ENCODE measurements around the gene EPHB3. TPM values are rescaled to one million over a fixed set of nuclear protein-coding genes. Genes with fewer than 3 reads are reported as not detected.

EPHB3 gene
- total RNA-seq, 1 experiment from 2014 or later: 4.1 TPM

- no peaks in the 10 kb centered on the region for H3K9me3 ChIP-seq (replicated peaks)
- no peaks in the 10 kb centered on the region for H3K4me1 ChIP-seq (replicated peaks)
- no peaks in the 10 kb centered on the region for H3K36me3 ChIP-seq
- H3K4me3 ChIP-seq: no peak overlapping the region
- DNase-seq (ENCODE audit: low read depth in 1 of 2, low spot score in 2 of 2): no peak
- H3K27me3 ChIP-seq (replicated peaks): peaks cover 21% of the 10 kb centered on the region
- no peak overlapping the region for H3K27ac ChIP-seq
Measured at GRCh38 chr3:184598574-184598927, 37.0 kb downstream of the EPHB3 start.

GRCh38 chr3:184599143-184599542, 37.6 kb downstream of the EPHB3 start:
- no peaks in the 10 kb centered on the region for H3K36me3 ChIP-seq
- H3K4me1 ChIP-seq (replicated peaks): no peaks in the 10 kb centered on the region
- peaks cover 27% of the 10 kb centered on the region for H3K27me3 ChIP-seq (replicated peaks)
- DNase-seq (ENCODE audit: low read depth in 1 of 2, low spot score in 2 of 2): no peak
- H3K27ac ChIP-seq: no peak overlapping the region
- H3K9me3 ChIP-seq (replicated peaks): no peaks in the 10 kb centered on the region
- H3K4me3 ChIP-seq: no peak overlapping the region

GRCh38 chr3:184600685-184601377, 39.2 kb downstream of the EPHB3 start:
- DNase-seq (ENCODE audit: low read depth in 1 of 2, low spot score in 2 of 2): no peak
- no peak overlapping the region for H3K4me3 ChIP-seq
- no peaks in the 10 kb centered on the region for H3K4me1 ChIP-seq (replicated peaks)
- H3K36me3 ChIP-seq: no peaks in the 10 kb centered on the region
- peaks cover 27% of the 10 kb centered on the region for H3K27me3 ChIP-seq (replicated peaks)
- H3K27ac ChIP-seq: no peak overlapping the region
- H3K9me3 ChIP-seq (replicated peaks): no peaks in the 10 kb centered on the region

- Histone ChIP-seq H3K9me3 (replicated peaks) (no peaks in the 10 kb centered on the region), H3K4me3 (no peak overlapping the region), H3K4me1 (replicated peaks) (no peaks in the 10 kb centered on the region), H3K27ac (no peak overlapping the region), H3K36me3 (no peaks in the 10 kb centered on the region), H3K27me3 (replicated peaks) (peaks cover 27% of the 10 kb centered on the region)
- no peak for DNase-seq (ENCODE audit: low read depth in 1 of 2, low spot score in 2 of 2)
Measured at GRCh38 chr3:184601576-184602371, 40.2 kb downstream of the EPHB3 start.

- H3K27me3 ChIP-seq (replicated peaks): peaks cover 27% of the 10 kb centered on the region
- no peak overlapping the region for H3K27ac ChIP-seq
Measured at GRCh38 chr3:184602372-184603150, 41.0 kb downstream of the EPHB3 start.

GRCh38 chr3:184603151-184604030, 41.8 kb downstream of the EPHB3 start:
- H3K4me3 ChIP-seq: no peak overlapping the region
- peaks cover 27% of the 10 kb centered on the region for H3K27me3 ChIP-seq (replicated peaks)
- H3K27ac ChIP-seq: no peak overlapping the region
- no peaks in the 10 kb centered on the region for H3K36me3 ChIP-seq
- no peaks in the 10 kb centered on the region for H3K4me1 ChIP-seq (replicated peaks)
- no peak for DNase-seq (ENCODE audit: low read depth in 1 of 2, low spot score in 2 of 2)
- no peaks in the 10 kb centered on the region for H3K9me3 ChIP-seq (replicated peaks)

More at GRCh38 chr3:184602372-184603150, 41.0 kb downstream of the EPHB3 start:
- no peak overlapping the region for H3K4me3 ChIP-seq
- no peaks in the 10 kb centered on the region for H3K9me3 ChIP-seq (replicated peaks)
- no peaks in the 10 kb centered on the region for H3K36me3 ChIP-seq
- no peaks in the 10 kb centered on the region for H3K4me1 ChIP-seq (replicated peaks)
- no peak for DNase-seq (ENCODE audit: low read depth in 1 of 2, low spot score in 2 of 2)

- Histone ChIP-seq H3K36me3 (no peaks in the 10 kb centered on the region), H3K4me3 (no peak overlapping the region), H3K27ac (no peak overlapping the region), H3K9me3 (replicated peaks) (no peaks in the 10 kb centered on the region), H3K27me3 (replicated peaks) (peaks cover 27% of the 10 kb centered on the region), H3K4me1 (replicated peaks) (no peaks in the 10 kb centered on the region)
- no peak for DNase-seq (ENCODE audit: low read depth in 1 of 2, low spot score in 2 of 2)
Measured at GRCh38 chr3:184604039-184604601, 42.5 kb downstream of the EPHB3 start.

GRCh38 chr3:184604615-184605290, 43.2 kb downstream of the EPHB3 start:
- no peak overlapping the region for H3K27ac ChIP-seq

GRCh38 chr3:184608209-184608608, 46.6 kb downstream of the EPHB3 start:
- no peak for DNase-seq (ENCODE audit: low read depth in 1 of 2, low spot score in 2 of 2)
- Histone ChIP-seq H3K36me3 (no peaks in the 10 kb centered on the region), H3K4me3 (no peak overlapping the region), H3K9me3 (replicated peaks) (no peaks in the 10 kb centered on the region), H3K27ac (no peak overlapping the region), H3K27me3 (replicated peaks) (peaks cover 10% of the 10 kb centered on the region), H3K4me1 (replicated peaks) (no peaks in the 10 kb centered on the region)

More at GRCh38 chr3:184604615-184605290, 43.2 kb downstream of the EPHB3 start:
- no peak overlapping the region for H3K4me3 ChIP-seq
- no peak for DNase-seq (ENCODE audit: low read depth in 1 of 2, low spot score in 2 of 2)
- H3K27me3 ChIP-seq (replicated peaks): peaks cover 27% of the 10 kb centered on the region
- no peaks in the 10 kb centered on the region for H3K9me3 ChIP-seq (replicated peaks)
- H3K4me1 ChIP-seq (replicated peaks): no peaks in the 10 kb centered on the region
- no peaks in the 10 kb centered on the region for H3K36me3 ChIP-seq

- no peak overlapping the region for H3K27ac ChIP-seq
- no peak for DNase-seq (ENCODE audit: low read depth in 1 of 2, low spot score in 2 of 2)
- H3K27me3 ChIP-seq (replicated peaks): no peaks in the 10 kb centered on the region
- no peaks in the 10 kb centered on the region for H3K9me3 ChIP-seq (replicated peaks)
- H3K4me3 ChIP-seq: no peak overlapping the region
- no peaks in the 10 kb centered on the region for H3K36me3 ChIP-seq
- H3K4me1 ChIP-seq (replicated peaks): no peaks in the 10 kb centered on the region
Measured at GRCh38 chr3:184609476-184610244, 48.1 kb downstream of the EPHB3 start.

GRCh38 chr3:184610245-184610871, 48.8 kb downstream of the EPHB3 start:
- DNase-seq (ENCODE audit: low read depth in 1 of 2, low spot score in 2 of 2): no peak
- no peak overlapping the region for H3K4me3 ChIP-seq
- no peaks in the 10 kb centered on the region for H3K27me3 ChIP-seq (replicated peaks)
- H3K4me1 ChIP-seq (replicated peaks): no peaks in the 10 kb centered on the region
- no peak overlapping the region for H3K27ac ChIP-seq
- H3K36me3 ChIP-seq: no peaks in the 10 kb centered on the region
- no peaks in the 10 kb centered on the region for H3K9me3 ChIP-seq (replicated peaks)
